B cell (primary cell): Measurements from ENCODE around the gene DNHD1. TPM values are rescaled to one million over a fixed set of nuclear protein-coding genes. Genes with fewer than 3 reads are reported as not detected.
A peak's percentile ranks its signal among the peaks of the same experiment; 100 is the strongest.

ENCODE experiments used
- ATAC-seq: fragments of 200-7000 bp; cut with Tn5 transposase; one replicate; pipeline ENCODE4 v1.10.0; 2021; ENCODE audit warnings: low read depth, mild to moderate bottlenecking, moderate number of reproducible peaks, moderate library complexity
- CTCF ChIA-PET: fragments of 350-600 bp; sonication (Branson Sonifier 250); formaldehyde crosslinking; loops from one replicate; lab custom pipeline; 2021; ENCODE audit warnings: antibody characterized with exemption, inconsistent platforms; lab: Charles Lee
- POLR2A ChIA-PET: fragments of 350-600 bp; sonication (Branson Sonifier 250); formaldehyde crosslinking; loops from one replicate; lab custom pipeline; 2021; ENCODE audit warnings: antibody characterized with exemption; lab: Charles Lee
- DNase-seq: peaks from one replicate; pipeline ENCODE4 v3.0.0; 2013
- H2AFZ ChIP-seq: 2 replicates; pipeline ENCODE4 v1.6.1; 2012; ENCODE audit warnings: mild to moderate bottlenecking, low read depth, low read length; ENCODE audit not compliant: insufficient read depth, poor library complexity, severe bottlenecking
- H3K27ac ChIP-seq, 2 donors: 1 replicate in 1 of 2; 2 replicates in 1 of 2; pipeline ENCODE4 v1.5.1; 2012 to 2013; ENCODE audit warnings: low read length in 2 of 2, mild to moderate bottlenecking in 2 of 2, moderate library complexity in 1 of 2
- H3K27me3 ChIP-seq, 4 experiments: fragments of 200-600 bp in 1 of 4; sonication (generic) in 1 of 4; replicated peaks in 1 of 4; 1 replicate in 2 of 4; 2 replicates in 2 of 4; pipeline versions ENCODE4 v1.6.1 to v1.7.0; 2013 to 2016; ENCODE audit warnings: low read length in 3 of 4, mild to moderate bottlenecking in 2 of 4, mixed read lengths in 1 of 4, moderate library complexity in 1 of 4; ENCODE audit not compliant: insufficient read depth in 4 of 4, control insufficient read depth in 3 of 4; ENCODE audit errors: control extremely low read depth in 1 of 4
- H3K36me3 ChIP-seq, 2 experiments: replicated peaks in 1 of 2; 1 replicate in 1 of 2; 2 replicates in 1 of 2; pipeline versions ENCODE4 v1.6.1 to v1.7.1; 2013; ENCODE audit warnings: low read length in 1 of 2; ENCODE audit not compliant: insufficient read depth in 2 of 2, control insufficient read depth in 1 of 2; ENCODE audit errors: control extremely low read depth in 1 of 2, extremely low read depth in 1 of 2
- H3K4me1 ChIP-seq, 2 donors: fragments of 200-600 bp in 1 of 2; sonication (generic) in 1 of 2; 1 replicate in 1 of 2; 2 replicates in 1 of 2; pipeline versions ENCODE4 v1.5.1 to v1.6.1; 2013 to 2017; ENCODE audit warnings: low read length in 2 of 2; ENCODE audit not compliant: control insufficient read depth in 2 of 2, insufficient read depth in 2 of 2
- H3K4me2 ChIP-seq: replicated peaks from 2 replicates; pipeline ENCODE3; 2012; ENCODE audit warnings: mild to moderate bottlenecking, low read depth, low read length; ENCODE audit not compliant: poor library complexity, severe bottlenecking
- H3K4me3 ChIP-seq, 5 experiments: fragments of 200-600 bp in 1 of 5; sonication (generic) in 1 of 5; 1 replicate in 3 of 5; 2 replicates in 2 of 5; pipeline versions ENCODE4 v1.5.1 to v1.7.0; 2011 to 2016; ENCODE audit warnings: low read length in 4 of 5, mild to moderate bottlenecking in 4 of 5, low read depth in 2 of 5, control low read depth in 1 of 5, moderate library complexity in 1 of 5; ENCODE audit not compliant: insufficient read depth in 1 of 5; ENCODE audit errors: control extremely low read depth in 1 of 5, extremely low read depth in 1 of 5
- H3K79me2 ChIP-seq: fragments of 200-600 bp; sonication (generic); one replicate; pipeline ENCODE4 v1.6.0; 2016; ENCODE audit warnings: low read length; ENCODE audit not compliant: control insufficient read depth, insufficient read depth
- H3K9ac ChIP-seq: fragments of 200-600 bp; sonication (generic); 2 replicates; pipeline ENCODE4 v1.6.1; 2017; ENCODE audit warnings: mild to moderate bottlenecking, low read length, moderate library complexity
- H3K9me3 ChIP-seq, 3 donors: one replicate each; pipeline versions ENCODE4 v1.6.1 to v1.7.1; 2013; ENCODE audit warnings: low read length in 2 of 3; ENCODE audit not compliant: control insufficient read depth in 2 of 3, insufficient read depth in 1 of 3; ENCODE audit errors: control extremely low read depth in 1 of 3
- H4K20me1 ChIP-seq: 2 replicates; pipeline ENCODE4 v1.6.0; 2012; ENCODE audit warnings: mild to moderate bottlenecking, low read length; ENCODE audit not compliant: insufficient read depth, control insufficient read depth, poor library complexity, severe bottlenecking
- H3K27ac Mint-ChIP-seq: one replicate; pipeline ENCODE4 v1.8.0; 2021; ENCODE audit warnings: mixed read lengths
- H3K27me3 Mint-ChIP-seq: one replicate; pipeline ENCODE4 v1.8.0; 2021; ENCODE audit warnings: mixed read lengths
- H3K4me1 Mint-ChIP-seq: one replicate; pipeline ENCODE4 v1.8.0; 2021; ENCODE audit warnings: mixed read lengths
- H3K4me3 Mint-ChIP-seq: one replicate; pipeline ENCODE4 v1.8.0; 2021; ENCODE audit warnings: mixed read lengths
- H3K9me3 Mint-ChIP-seq: one replicate; pipeline ENCODE4 v1.8.0; 2022; ENCODE audit warnings: mixed read lengths; ENCODE audit not compliant: insufficient read depth
- CTCF ChIP-seq: fragments of 200-600 bp; IDR thresholded peaks from one replicate; pipeline ENCODE4 v1.8.0; 2022; ENCODE audit warnings: antibody characterized with exemption, mild to moderate bottlenecking
- EZH2 ChIP-seq: IDR thresholded peaks from 2 replicates; pipeline ENCODE4 v1.6.1; 2012; ENCODE audit warnings: borderline replicate concordance, low read depth, mild to moderate bottlenecking, moderate library complexity, low read length; ENCODE audit not compliant: insufficient read depth, poor library complexity, severe bottlenecking
- WGBS: methylation state at CpG from one replicate; pipeline ENCODE4 v1.1.5; 2013; ENCODE audit warnings: missing lambda C conversion rate; ENCODE audit not compliant: insufficient coverage; 5-methylcytosine and 5-hydroxymethylcytosine counted together
- intact Hi-C: fragments of 100-400 bp; cut with micrococcal nuclease; formaldehyde crosslinking; loops from one replicate; pipeline ENCODE4 v1.10.0; 2022
- polyA plus RNA-seq: library from polyadenylated mRNA; depleted of rRNA; stranded (reverse); fragments of >200 nt; gene quantifications from 2 replicates; pipeline ENCODE4 v1.2.3, GENCODE V29; 2012
- total RNA-seq, 2 donors: library from RNA; stranded (reverse); fragments of 120-200 nt in 1 of 2; gene quantifications; 1 replicate in 1 of 2; 2 replicates in 1 of 2; pipeline versions ENCODE4 v1.2.3 to v1.2.4, GENCODE V29; 2013 to 2022

DNHD1 gene
- total and polyA plus RNA-seq, 2 donors (not counting 1 experiment from before 2014, with no cell fraction given), result 53.9 to 58.2 TPM

- no peak overlapping the region for H3K4me2 ChIP-seq
- 98% methylated on average over 6 of the region's 14 CpGs for WGBS
- H3K4me1 ChIP-seq, result peaks cover 50 to 62% of the 10 kb centered on the region in 2 donors
- no peaks in the 10 kb centered on the region for H3K27me3 ChIP-seq
- no peak for DNase-seq
- no peak for ATAC-seq
- peaks cover 2 to 43% of the 10 kb centered on the region in 2 experiments for H3K36me3 ChIP-seq
- Mint-ChIP-seq H3K27ac (peak overlapping the region; percentile 38), H3K4me1 (peaks cover 40% of the 10 kb centered on the region), H3K9me3 (no peaks in the 10 kb centered on the region), H3K27me3 (no peaks in the 10 kb centered on the region), H3K4me3 (no peak overlapping the region)
- H3K9me3 ChIP-seq, result no peaks in the 10 kb centered on the region
- CTCF ChIA-PET, result interaction anchor here (0.7 to 7.0 kb wide), 3 partner anchors 59 to 75 kb away, joined by 3 to 52 read pairs (median 33); partner anchors contain the start of gene MRPL17
- intact Hi-C loops, result no loop called here
- H3K79me2 ChIP-seq, result peaks cover 57% of the 10 kb centered on the region
- TF ChIP-seq CTCF, result no peak
- no peak for TF ChIP-seq EZH2
- no peak overlapping the region for H3K4me3 ChIP-seq
- peak overlapping the region in 1 of 2 donors; percentile 99 for H3K27ac ChIP-seq
- no peak overlapping the region for H3K9ac ChIP-seq
- H2AFZ ChIP-seq, result no peak overlapping the region
- POLR2A ChIA-PET, result interaction anchor here (1.4 kb wide), 1 partner anchor 13 kb away, joined by 6 read pairs; no protein-coding TSS in a partner anchor
- H4K20me1 ChIP-seq, result peaks cover 7% of the 10 kb centered on the region
These were observed 111.8 kb downstream of the DNHD1 start for GRCh38 chr11:6608726-6609501.

- Histone ChIP-seq H2AFZ (no peak overlapping the region), H3K36me3 (peaks cover 2 to 50% of the 10 kb centered on the region in 2 experiments), H4K20me1 (peaks cover 7% of the 10 kb centered on the region), H3K27me3 (no peaks in the 10 kb centered on the region), H3K9ac (no peak overlapping the region), H3K79me2 (peaks cover 51% of the 10 kb centered on the region), H3K4me3 (no peak overlapping the region), H3K9me3 (no peaks in the 10 kb centered on the region), H3K4me2 (no peak overlapping the region), H3K4me1 (peaks cover 48 to 56% of the 10 kb centered on the region in 2 donors), H3K27ac (peak overlapping the region in 1 of 2 donors; percentile 99)
- WGBS, result 97% methylated on average over 4 of the region's 8 CpGs
- Mint-ChIP-seq H3K27me3 (no peaks in the 10 kb centered on the region), H3K4me3 (peak overlapping the region; percentile 54), H3K27ac (peak overlapping the region; percentile 51), H3K4me1 (peaks cover 40% of the 10 kb centered on the region), H3K9me3 (no peaks in the 10 kb centered on the region)
- DNase-seq, result no peak
- intact Hi-C loops, result no loop called here
- ATAC-seq, result no peak
- ChIA-PET POLR2A (no interaction called here), CTCF (interaction anchor here (0.7 to 4.7 kb wide), 2 partner anchors 58 to 74 kb away, joined by 3 to 33 read pairs; partner anchors contain the start of gene MRPL17)
- no peak for TF ChIP-seq CTCF
These were observed 112.5 kb downstream of the DNHD1 start for GRCh38 chr11:6609502-6610015.
